Stimulated activated CD4-positive, alpha-beta T cell treated with anti-CD3 and anti-CD28 coated beads, Interleukin-2, amount 100 ng/mL, for 24 hours (primary cell): Measurements from ENCODE around the gene HNRNPF.
A peak's percentile ranks its signal among the peaks of the same experiment; 100 is the strongest.
"Not testable (repeated sequence)": the region's sequence is repeated elsewhere in the genome, so short reads cannot be mapped to it uniquely, and the experiment has no call there.

Experiments used
- DNase-seq, 2 donors: peaks; one replicate each; pipeline ENCODE4 v3.0.0-alpha.2; 2020

Gene HNRNPF

GRCh38 chr10:43396061-43396927 lies 12.7 kb downstream of the HNRNPF start:
- DNase-seq, result peak; percentile 76 to 86

- DNase-seq, result peak; percentile 51 to 54
Measured at GRCh38 chr10:43395571-43396060, 13.4 kb downstream of the HNRNPF start.

DNA sequence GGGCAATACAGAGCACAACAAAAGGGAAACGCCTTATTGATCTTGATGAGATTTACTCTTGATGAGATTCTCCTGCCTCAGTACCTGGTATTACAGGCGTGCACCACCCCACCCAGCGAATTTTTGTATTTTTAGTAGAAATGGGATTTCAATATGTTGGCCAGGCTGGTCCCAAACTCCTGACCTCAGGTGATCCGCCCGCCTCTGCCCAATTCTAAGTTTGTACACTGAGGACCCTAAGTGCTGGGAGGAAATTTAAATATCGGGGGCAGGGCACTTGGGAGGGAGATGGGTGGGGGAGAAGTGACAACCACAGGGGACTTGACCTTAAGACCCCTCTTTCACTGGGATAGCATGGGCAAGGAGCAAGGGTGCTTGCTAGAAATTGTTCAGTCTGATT lies 14.1 kb downstream of the HNRNPF start:
- DNase-seq, result no peak

DNA sequence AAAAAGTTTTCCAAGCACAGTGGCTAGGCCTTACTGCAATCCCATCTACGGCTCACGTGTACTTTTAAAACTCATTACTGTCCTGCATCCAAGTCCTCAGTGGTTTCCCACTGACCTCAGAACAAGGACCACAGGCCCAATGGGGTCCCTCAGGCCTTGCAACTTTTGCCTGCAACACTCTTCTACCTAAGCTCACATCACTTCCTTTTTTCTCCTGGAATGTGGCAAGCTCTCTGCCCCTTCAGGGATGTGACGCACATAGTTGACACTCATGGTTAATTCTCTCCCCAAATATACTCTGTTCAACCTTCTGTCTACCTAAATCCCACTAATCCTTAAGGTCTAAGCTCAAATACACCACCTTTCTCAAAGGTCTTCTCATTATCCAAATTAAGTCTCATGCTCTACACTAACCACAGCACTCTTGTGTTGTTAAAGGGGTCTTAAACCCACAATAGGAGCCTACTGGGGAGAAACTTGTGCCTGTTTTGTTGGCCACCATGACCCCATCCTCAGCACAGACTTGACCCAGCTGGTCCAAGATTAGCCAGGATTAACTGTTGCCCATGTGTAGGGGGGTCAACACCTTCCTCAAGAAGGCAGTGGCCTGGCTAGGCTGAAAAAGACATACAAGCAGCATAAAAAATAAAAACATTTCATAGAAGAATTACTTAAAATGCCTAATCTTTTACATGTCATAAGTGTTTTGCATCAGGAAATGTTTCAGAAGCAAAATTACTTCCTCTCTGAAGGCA lies 15.2 kb downstream of the HNRNPF start:
- no peak for DNase-seq

GRCh38 chr10:43393186-43393585 lies 15.8 kb downstream of the HNRNPF start:
- DNase-seq, result not testable (repeated sequence)

DNA sequence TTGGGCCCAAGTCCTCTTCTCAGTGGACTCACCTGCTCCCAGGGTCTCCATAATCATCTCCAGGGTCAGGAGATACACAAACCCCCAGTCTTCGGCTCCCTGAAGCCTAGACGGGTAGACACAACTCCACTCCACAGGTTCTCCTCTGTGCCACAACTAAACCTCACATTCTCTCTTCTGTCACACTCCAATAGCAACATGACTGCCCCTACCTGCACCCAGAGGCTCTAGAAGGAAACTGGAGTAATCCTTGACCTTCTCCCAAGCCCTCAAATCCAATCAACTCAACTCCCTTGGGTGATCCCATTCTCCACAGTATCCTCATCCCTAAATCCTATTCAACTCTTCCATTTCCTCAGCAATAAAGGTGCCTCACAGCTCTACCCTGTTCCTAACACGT lies 16.2 kb downstream of the HNRNPF start:
- no peak for DNase-seq

DNA sequence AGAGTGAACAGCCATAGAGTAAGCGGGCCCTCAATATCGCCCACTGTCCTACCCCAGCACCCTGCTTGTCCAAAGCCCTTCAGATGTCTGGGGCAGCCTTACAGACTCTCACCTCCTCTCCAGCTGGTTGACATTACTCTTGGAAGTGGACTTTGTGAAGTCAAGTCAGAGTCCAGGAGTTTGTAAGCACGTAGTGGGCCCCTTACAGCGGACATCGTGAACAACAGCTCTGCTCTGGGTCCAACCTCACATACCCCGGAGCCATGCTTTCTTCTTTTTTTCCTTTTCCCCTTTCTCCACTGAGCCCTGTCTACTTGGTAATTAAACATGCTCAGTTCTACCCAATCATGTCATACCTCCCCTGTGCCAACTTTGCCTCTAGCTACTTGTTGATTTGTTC lies 17.5 kb downstream of the HNRNPF start:
- DNase-seq, result no peak

DNA sequence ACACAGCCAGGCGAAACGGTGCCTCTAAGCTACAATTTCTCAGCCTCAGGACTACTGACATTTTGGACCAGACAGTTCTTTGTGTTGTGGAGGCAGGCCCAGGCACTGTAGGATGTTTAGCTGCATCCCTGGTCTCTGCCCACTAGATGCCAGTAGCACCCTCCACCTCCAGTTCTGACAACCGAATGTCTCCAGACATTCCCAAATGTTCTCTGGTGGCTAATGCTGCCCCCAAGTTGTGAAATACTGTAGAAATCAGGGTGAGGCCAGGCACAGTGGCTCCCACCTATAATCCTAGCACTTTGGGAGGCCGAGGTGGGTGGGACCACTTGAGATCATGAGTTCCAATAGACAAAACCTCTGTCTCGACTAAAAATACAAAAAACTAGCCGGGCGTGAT lies 18.2 kb downstream of the HNRNPF start:
- DNase-seq, result no peak

- no peak for DNase-seq
Measured at GRCh38 chr10:43390333-43390732, 18.7 kb downstream of the HNRNPF start.

GRCh38 chr10:43389867-43390266 lies 19.1 kb downstream of the HNRNPF start:
- no peak for DNase-seq

- no peak for DNase-seq
Measured at GRCh38 chr10:43387678-43388032, 21.3 kb downstream of the HNRNPF start.

DNA sequence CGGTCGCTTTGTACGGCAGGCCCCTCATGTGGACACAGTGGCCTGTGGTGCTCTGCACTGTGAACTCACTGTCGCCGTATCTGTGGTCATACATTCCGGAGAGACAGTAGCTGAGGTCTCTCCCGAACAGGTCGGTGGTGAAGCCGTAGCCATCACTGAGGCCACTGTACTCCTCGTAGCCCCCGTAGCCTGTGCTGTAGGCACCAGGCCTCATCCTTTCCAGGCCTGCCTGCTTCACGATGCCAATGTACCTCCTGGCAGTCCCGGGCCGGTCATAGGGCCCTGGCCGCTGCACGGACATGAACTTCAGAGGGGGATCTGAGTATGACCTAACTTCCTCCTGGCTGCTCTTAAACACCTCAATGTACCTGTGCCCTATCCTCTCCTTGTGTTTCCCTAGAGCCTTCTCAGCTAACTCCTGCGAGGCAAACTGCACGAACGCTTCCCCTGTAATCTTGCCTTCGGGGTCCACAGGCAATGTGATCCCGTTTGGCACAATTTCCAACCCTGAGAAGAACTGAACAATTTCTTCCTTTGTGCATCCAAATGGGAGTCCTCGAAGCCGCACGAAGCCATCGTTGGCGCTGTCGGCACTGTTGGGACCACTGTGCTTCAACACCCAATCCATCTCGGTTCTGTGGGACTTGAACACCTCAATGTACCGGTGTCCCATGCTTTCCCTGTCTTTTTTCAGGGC lies 21.9 kb downstream of the HNRNPF start:
- DNase-seq, result no peak

DNA sequence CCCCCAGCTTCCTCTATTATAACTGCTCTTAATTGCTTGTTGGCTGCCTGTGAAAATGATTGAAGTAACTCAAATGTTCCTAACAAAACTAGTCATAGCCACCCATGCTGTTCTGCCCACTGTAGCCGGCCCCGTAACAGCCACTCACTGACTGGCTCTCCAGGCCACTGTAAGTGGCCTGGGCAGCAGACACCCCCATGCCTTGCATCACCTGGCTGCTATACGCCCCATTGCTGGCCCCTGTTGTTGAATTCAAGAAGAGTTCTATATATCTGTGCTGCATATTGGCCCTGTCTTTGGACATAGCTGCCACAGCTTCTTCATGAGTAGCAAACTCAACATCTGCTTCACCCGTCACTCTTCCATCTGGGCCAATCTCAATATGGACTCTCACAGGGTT lies 22.4 kb downstream of the HNRNPF start:
- no peak for DNase-seq

GRCh38 chr10:43385412-43386004 lies 23.5 kb downstream of the HNRNPF start:
- no peak for DNase-seq

DNA sequence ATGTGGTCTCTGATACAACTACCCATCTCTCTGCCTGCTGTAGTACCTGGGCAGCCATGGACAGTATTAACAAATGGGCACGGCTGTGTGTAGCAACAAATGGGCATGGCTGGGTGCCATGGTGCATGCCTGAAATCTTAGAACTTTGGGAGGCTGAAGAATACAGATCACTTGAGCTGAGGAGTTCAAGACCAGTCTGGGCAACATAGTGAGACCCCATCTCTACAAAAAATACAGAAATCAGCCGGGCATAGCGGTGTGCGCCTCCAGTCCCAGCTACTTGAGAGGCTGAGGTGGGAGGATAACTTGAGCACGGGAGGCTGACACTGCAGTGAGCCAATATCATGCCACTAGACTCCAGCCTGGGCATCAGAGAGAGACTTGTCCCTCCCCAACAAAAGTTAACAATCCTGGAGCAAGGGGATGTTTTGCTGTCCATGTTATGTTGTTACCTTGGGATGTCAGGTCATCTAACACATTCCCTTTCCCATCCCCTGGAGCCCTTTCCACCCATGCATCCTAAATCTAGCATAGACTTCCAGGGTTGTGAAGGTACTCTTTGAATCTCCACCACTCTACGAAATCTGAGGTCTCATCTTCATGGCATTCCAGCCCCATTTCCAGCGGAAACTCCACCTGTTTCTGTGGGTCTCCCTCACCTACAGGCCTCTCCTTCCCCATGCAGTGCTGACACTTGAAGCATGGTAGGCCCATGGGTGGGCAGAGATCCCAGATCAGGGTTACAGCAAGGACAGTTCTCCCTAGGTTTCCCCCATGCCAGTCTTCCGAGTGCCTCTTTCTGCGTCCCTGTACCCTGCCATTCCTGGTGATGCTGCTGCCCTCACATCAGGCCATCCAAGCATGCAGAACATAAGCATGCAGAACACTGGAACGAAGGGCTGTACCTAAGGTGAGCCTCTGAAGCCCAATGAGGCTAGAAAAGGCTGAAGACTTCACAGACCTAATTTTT lies 24.4 kb downstream of the HNRNPF start:
- peak in 1 of 2 donors; percentile 30 for DNase-seq

DNA sequence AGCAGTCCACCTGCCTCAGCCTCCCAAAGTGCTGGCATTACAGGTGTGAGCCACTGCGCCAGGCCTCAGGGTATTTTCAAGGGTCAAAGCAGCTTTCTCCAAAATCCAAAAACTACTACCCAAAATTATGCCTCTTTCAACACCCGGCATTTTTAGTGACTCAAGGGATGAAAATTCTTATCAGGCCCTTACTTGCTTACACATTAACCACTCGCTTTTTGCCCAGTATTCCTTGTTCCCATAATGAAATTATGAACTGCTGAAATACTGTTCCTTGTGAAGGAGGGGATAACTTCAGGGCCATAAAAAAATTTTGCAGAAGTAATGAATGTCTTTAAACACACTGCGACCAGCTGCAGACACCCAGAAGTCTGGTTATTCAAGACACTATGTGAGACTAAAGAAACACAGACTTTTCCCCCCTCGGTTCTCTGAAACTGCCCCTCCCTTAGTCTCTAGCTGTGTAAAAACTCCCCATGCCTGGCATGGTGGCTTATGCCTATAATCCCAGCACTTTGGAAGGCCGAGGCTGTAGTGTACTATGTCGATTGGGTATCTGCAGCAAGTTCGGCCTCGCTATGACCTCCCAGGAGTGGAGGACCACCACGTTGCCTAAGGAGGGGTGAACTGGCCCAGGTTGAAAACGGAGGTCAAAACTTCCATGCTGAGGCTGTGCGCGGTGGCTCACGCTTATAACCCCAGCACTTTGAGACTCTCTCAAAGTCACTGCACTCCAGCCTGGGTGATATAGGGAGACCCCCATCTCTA lies 25.6 kb downstream of the HNRNPF start:
- peak in 1 of 2 donors; percentile 33 for DNase-seq

GRCh38 chr10:43380610-43381222 lies 28.3 kb downstream of the HNRNPF start:
- DNase-seq, result no peak

GRCh38 chr10:43377424-43377883 lies 31.5 kb downstream of the HNRNPF start:
- DNase-seq, result no peak

- no peak for DNase-seq
Measured at GRCh38 chr10:43376828-43377423, 32.1 kb downstream of the HNRNPF start.

DNA sequence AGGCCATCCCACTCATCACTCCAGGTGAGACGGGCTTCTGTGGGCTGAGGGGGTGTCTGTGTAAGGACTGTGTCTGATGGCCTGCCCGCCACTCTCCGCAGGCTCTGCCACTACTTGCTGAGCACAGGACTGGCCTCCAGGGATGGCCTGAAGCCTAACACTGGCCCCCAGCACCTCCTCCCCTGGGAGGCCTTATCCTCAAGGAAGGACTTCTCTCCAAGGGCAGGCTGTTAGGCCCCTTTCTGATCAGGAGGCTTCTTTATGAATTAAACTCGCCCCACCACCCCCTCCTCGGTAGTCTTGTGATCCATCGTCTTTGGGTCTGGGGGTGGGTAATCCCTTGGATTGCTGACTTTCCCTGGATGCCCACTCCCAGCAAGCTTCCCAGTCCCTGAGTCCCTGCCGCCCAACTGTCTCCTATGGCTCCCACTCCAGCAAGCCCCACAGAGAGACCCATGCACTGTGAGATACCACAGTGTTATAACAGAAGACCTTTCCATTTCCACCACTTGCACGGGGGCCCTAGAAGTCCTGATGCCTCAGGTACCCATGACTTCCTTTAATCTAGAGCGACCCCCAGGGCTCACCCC lies 32.8 kb downstream of the HNRNPF start:
- DNase-seq, result no peak
